NCI-H2107 treated with DMSO at 0.1 percent for 48 hours (cell line): ENCODE results near the gene KCNJ6.
"Not testable (repeated sequence)": the region's sequence is repeated elsewhere in the genome, so short reads cannot be mapped to it uniquely, and the experiment has no call there.

ENCODE experiments used
- DNase-seq: peaks from one replicate; lab custom pipeline; 2025; ENCODE audit not compliant: unreplicated experiment; lab: John Stamatoyannopoulos, UW

Gene KCNJ6

DNA sequence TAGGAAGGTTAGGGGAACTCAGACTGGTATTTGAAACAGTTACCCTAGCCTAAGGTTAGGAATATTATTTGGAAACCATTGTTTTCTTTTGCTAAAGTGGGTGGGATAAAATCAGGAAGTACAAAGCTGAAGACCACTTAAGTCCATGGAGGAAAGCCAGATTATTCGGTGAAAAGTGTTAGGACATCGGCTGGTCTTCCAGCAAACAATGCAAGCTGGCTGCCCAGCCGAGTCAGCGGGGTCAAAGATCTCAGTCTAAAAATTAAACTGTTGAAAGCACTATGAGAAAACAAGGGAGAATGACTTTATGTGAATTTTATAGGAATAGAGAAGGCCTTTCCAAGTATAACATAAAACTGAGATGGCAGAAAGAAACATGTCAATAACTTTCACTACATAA, 231.7 kb downstream of the KCNJ6 start:
- DNase-seq, result no peak

- DNase-seq, result no peak
These were observed 232.2 kb downstream of the KCNJ6 start for GRCh38 chr21:37684115-37684493.

- no peak for DNase-seq
These were observed 232.7 kb downstream of the KCNJ6 start for GRCh38 chr21:37683396-37684114.

- DNase-seq, result no peak
These were observed 233.3 kb downstream of the KCNJ6 start for GRCh38 chr21:37682966-37683365.

GRCh38 chr21:37677006-37677405, 239.3 kb downstream of the KCNJ6 start:
- DNase-seq, result no peak

DNA sequence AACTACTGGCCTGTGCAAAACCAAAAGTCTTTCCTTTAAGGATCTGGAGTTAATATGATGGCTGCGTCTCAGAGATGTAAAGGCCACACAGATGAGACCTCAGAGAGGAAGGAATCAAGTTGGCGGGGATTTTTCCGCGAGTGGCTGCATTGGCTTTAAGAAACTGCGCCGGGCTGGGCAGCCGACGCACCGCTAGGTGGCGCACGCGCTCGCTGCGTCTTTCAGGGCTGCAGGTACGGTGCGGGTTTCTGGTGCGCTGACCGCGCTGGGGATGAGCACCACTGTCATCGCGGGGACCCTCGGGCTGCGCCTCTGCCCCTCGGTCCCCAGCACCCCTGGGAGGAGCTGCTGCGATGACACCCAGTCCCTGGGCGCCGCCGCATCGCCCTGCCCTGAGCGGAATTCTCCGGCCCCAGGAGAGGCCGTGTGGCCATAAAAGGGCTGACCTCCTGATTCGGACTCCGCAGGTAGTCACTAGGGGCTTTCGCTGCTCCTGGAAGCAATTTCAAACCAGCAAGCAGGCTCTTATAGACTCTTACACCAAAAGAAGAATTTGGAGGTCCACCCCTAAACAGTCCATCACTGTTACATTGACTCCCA, 241.0 kb downstream of the KCNJ6 start:
- DNase-seq, result peak; percentile 21

GRCh38 chr21:37673801-37674575, 242.3 kb downstream of the KCNJ6 start:
- no peak for DNase-seq

GRCh38 chr21:37671381-37671780, 244.9 kb downstream of the KCNJ6 start:
- DNase-seq, result no peak

- DNase-seq, result no peak
These were observed 245.4 kb downstream of the KCNJ6 start for GRCh38 chr21:37670883-37671282.

- no peak for DNase-seq
These were observed 247.0 kb downstream of the KCNJ6 start for GRCh38 chr21:37669249-37669648.

DNA sequence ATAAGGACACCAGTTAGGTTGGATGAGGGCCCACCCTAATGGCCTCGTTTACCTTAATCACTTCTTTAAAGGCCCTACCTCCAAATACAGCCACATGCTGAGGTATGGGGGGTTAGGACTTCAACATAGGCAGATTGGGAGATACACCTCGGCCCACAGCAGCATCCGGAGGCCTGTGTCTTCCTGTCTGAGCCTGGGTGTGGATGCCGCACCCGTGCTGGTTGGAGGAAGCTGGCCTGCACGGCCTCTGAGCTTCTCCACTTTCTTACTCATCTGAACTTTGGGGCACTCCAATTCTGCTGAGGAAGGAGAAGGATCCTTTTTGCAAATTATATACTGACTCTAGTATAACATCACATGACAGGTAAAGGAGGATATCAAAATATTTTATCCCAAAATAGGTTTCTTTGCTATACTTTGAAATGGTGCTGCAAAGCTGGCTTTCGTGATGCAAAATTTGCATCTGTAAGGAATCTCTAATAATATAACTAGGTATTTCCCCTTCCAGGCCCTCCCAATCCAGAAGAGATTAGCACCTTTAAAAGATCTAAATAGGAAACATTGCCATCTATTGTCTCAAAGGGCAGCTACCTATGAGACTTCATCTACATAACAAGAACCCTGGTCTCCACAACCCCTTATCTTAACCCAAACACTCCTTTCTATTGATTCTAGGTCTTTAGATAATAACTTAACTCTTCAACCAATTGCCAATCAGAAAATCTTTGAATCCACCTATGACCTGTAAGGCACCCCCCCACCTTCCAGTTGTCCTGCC, 247.6 kb downstream of the KCNJ6 start:
- no peak for DNase-seq

DNA sequence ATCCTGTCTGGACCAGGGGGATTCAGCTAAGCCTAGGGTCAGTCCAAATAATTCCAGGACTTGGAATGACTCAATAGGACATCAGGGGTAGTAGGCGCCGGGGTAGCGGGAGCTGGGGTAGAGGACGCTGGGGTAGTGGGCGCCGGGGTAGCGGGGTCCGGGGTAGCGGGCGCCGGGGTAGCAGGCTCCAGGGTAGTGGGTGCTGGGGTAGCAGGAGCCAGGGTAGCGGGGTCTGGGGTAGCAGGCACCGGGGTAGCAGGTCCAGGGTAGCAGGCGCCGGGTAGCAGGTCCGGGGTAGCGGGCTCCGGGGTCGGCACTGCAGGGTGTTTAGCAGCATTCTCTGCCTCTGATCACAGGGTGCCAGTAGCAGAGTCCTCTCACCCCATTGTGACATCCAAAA, 248.9 kb downstream of the KCNJ6 start:
- DNase-seq, result no peak

DNA sequence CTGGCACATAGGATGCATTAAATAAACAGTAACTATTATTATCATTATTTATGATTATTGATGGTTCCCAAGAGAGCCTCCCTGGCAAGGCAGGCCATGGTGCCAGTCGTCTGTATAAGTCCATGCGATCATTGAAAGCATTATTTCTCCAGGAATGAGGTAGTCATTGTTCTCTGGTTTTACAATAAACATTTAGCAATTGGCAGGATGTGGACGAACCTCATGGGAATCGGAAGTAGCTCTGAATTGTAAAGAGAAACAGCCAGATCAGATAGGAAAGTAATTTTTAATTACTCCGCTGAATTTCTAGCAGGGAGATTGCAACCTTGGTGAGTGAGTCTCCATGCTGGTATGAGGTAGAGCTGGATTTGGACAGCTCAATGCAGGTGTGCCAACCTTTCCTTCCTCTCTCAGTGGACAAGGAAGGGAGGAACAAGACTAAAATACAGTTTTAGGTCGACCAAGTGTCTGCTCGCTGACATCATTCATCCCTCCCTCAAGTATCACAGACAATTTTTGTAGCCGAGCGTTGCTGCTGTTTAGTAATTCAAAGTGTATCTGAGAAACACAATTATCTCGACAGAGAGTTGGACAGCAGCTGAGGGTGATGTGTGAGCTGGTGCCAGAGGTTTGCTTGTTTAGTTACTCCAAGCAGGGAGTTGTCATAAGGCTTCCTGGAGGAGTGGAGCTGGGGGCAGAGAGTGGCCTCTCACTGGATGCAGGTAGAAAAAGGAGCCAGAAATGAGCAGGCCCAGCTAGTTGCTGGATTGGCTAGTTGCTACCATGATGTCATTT, 250.8 kb downstream of the KCNJ6 start:
- DNase-seq, result no peak

DNA sequence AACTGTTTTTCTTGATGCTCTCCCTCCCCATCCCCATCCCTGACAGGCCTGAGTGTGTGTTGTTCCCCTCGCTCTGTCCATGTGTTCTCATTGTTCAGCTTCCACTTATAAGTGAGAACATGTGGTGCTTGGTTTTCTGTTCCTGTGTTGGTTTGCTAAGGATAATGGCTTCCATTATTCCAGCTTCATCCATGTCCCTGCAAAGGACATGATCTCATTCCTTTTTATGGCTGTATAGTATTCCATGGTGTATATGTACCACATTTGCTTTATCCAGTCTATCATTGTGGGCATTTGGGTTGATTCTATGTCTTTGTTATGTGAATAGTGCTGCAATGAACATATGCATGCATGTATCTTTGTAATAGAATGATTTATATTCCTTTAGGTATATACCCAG, 254.0 kb downstream of the KCNJ6 start:
- DNase-seq, result not testable (repeated sequence)

DNA sequence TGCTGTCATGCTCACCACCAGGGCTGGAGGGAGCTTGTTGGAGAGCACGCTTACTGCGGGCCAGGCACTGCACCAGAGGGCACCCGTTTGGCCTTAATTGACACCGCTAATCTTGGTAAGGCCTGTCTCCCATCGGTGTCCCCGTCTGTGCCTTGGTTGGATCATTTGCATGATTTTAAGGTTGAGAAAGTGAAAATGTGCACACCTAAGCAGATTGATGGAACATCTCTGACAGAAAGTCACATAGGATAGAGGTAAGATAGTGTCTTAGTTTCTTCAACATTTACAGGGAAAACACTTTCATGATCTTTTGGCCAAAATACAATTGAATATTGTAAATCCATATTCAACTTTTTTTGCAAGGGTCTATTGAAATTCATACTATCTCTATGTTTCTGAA, 255.5 kb downstream of the KCNJ6 start:
- no peak for DNase-seq

DNA sequence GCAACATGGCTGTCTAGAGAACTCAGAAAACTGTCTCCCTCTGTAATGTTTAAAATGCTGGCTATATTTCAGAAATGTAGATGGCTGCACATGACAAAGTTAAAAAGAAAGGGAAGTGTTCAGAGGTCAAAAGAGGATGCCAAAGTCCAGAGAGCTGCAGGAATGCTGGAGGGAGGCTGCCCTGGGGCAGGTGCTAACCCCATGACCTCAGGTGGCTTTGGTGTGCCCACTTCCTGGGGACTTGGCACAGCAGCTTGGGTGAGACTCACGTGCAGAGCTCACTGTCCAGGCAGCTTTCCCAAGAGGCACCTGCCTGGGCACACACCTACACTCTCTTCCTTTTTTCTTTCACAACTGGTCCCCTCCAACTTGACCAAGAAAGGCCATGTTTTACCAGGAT, 256.4 kb downstream of the KCNJ6 start:
- no peak for DNase-seq

DNA sequence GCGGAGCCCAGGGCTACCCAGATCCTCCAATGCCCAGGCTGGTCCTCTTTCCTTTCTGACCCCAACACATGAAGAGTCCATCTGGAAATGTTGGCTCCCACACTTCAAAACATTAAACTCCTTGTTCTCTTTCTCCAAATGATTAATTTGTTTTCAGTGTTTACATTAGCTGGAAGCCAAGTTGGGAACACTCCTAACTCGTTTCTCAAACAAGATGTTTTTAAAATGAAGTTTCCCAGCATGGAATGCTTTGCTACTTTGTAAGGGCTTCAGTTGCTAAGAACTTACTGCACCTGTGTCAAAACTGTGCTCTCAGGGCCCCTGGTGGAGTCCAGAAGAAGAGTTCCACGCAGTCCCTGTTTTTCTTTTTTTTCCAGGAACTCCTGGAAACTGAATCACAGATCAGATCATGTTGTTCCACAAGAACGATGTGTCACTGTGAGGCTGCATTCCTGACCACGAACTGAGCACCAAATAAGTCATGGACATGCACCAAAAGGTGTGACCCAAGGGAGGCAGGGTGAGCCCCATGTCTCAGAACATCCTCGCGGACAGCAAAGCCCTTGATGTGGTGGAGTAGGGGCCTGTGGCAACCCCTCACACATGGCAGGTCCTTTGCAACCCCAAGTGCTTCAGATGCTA, 257.3 kb downstream of the KCNJ6 start:
- no peak for DNase-seq

GRCh38 chr21:37658121-37658816, 258.0 kb downstream of the KCNJ6 start:
- no peak for DNase-seq

DNA sequence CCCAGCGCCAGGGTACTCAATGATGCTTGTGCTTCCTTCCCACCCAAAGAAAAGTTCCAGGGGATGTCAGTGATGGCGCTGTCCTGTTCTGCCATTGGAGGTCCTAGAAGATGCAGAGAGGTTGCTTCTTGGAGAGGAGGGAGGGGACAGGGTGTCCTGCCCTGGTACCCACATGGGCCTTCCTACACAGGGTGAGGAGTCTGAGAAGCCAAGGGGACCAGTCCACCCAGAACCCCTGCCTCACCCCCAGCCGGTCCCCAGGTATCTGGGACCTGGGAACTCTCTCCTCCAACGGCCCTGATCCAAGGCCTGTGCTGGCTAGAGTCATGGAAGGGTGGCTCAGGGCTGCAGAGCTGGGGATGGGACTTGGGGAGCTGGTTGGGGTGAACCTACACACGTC, 259.4 kb downstream of the KCNJ6 start:
- no peak for DNase-seq
